ENCODE results near the gene RASGRP1. TPM values are rescaled to one million over a fixed set of nuclear protein-coding genes. Genes with fewer than 3 reads are reported as not detected.
A peak's percentile ranks its signal among the peaks of the same experiment; 100 is the strongest.

The RASGRP1 gene
- total RNA-seq, 3 donors from 2014 or later (not counting 1 experiment from before 2014, with no cell fraction given) = 65.9 to 122 (median 96.5) TPM

- intact Hi-C loops (cut with micrococcal nuclease) = no loop called here
- Histone ChIP-seq H3K27ac (ENCODE audit: low read length) (no peak overlapping the region), H3K4me1 (ENCODE audit: control insufficient read depth, insufficient read depth, low read length) (no peaks in the 10 kb centered on the region), H3K27me3 (ENCODE audit: control insufficient read depth, insufficient read depth, low read length) (no peaks in the 10 kb centered on the region), H3K9me3 (ENCODE audit: control insufficient read depth, insufficient read depth, low read length) (no peaks in the 10 kb centered on the region), H3K4me3 (ENCODE audit: low read length) (no peak overlapping the region), H3K36me3 (ENCODE audit: control insufficient read depth, insufficient read depth, low read length) (peaks cover 28% of the 10 kb centered on the region)
- Mint-ChIP-seq H3K4me1 (peaks cover 17 to 19% of the 10 kb centered on the region in 2 donors), H3K27ac (peak overlapping the region; percentile 57 to 80), H3K4me3 (no peak overlapping the region), H3K9me3 (no peaks in the 10 kb centered on the region), H3K36me3 (no peaks in the 10 kb centered on the region), H3K27me3 (ENCODE audit: low read depth in 2 of 2) (no peaks in the 10 kb centered on the region)
- no peak for TF ChIP-seq CTCF (IDR thresholded peaks at IDR 0.05)
- ATAC-seq (peak in 1 of 3 donors; percentile 38), DNase-seq (peak in 1 of 2 donors; percentile 27)
These were observed 82.0 kb downstream of the RASGRP1 start for GRCh38 chr15:38482572-38482971.

GRCh38 chr15:38481761-38482160 lies 82.9 kb downstream of the RASGRP1 start:
- TF ChIP-seq CTCF (IDR thresholded peaks at IDR 0.05) = no peak
- no peaks in the 10 kb centered on the region for H3K9me3 ChIP-seq (ENCODE audit: control insufficient read depth, insufficient read depth, low read length)
- H3K27me3 ChIP-seq (ENCODE audit: control insufficient read depth, insufficient read depth, low read length) = no peaks in the 10 kb centered on the region
- no peak overlapping the region for H3K4me3 Mint-ChIP-seq
- no peak for ATAC-seq
- H3K36me3 ChIP-seq (ENCODE audit: control insufficient read depth, insufficient read depth, low read length) = peaks cover 28% of the 10 kb centered on the region
- H3K4me1 Mint-ChIP-seq = peaks cover 17 to 19% of the 10 kb centered on the region in 2 donors
- DNase-seq = no peak
- intact Hi-C loops (cut with micrococcal nuclease) = no loop called here
- H3K4me3 ChIP-seq (ENCODE audit: low read length) = no peak overlapping the region
- H3K27me3 Mint-ChIP-seq (ENCODE audit: low read depth in 2 of 2) = no peaks in the 10 kb centered on the region
- no peak overlapping the region for H3K27ac ChIP-seq (ENCODE audit: low read length)
- no peaks in the 10 kb centered on the region for H3K9me3 Mint-ChIP-seq
- no peaks in the 10 kb centered on the region for H3K36me3 Mint-ChIP-seq
- H3K27ac Mint-ChIP-seq = peak overlapping the region; percentile 57 to 80
- WGBS (ENCODE audit: insufficient coverage) = 100% methylated on average over 3 of the region's 3 CpGs
- H3K4me1 ChIP-seq (ENCODE audit: control insufficient read depth, insufficient read depth, low read length) = no peaks in the 10 kb centered on the region

GRCh38 chr15:38481113-38481512 lies 83.5 kb downstream of the RASGRP1 start:
- Histone ChIP-seq H3K4me1 (ENCODE audit: control insufficient read depth, insufficient read depth, low read length) (no peaks in the 10 kb centered on the region), H3K27ac (ENCODE audit: low read length) (no peak overlapping the region), H3K36me3 (ENCODE audit: control insufficient read depth, insufficient read depth, low read length) (peaks cover 22% of the 10 kb centered on the region), H3K9me3 (ENCODE audit: control insufficient read depth, insufficient read depth, low read length) (no peaks in the 10 kb centered on the region), H3K27me3 (ENCODE audit: control insufficient read depth, insufficient read depth, low read length) (no peaks in the 10 kb centered on the region), H3K4me3 (ENCODE audit: low read length) (no peak overlapping the region)
- Mint-ChIP-seq H3K9me3 (no peaks in the 10 kb centered on the region), H3K36me3 (no peaks in the 10 kb centered on the region), H3K4me1 (peaks cover 17 to 19% of the 10 kb centered on the region in 2 donors), H3K4me3 (no peak overlapping the region), H3K27me3 (ENCODE audit: low read depth in 2 of 2) (no peaks in the 10 kb centered on the region), H3K27ac (peak overlapping the region; percentile 57 to 80)
- TF ChIP-seq CTCF (IDR thresholded peaks at IDR 0.05) = no peak
- WGBS (ENCODE audit: insufficient coverage) = 98% methylated on average over 5 of the region's 5 CpGs
- ATAC-seq (no peak), DNase-seq (no peak)
- intact Hi-C loops (cut with micrococcal nuclease) = no loop called here

- intact Hi-C loops (cut with micrococcal nuclease) = loop anchor here (10.0 kb wide), 3 partner anchors 45 to 1105 kb away; partner anchors contain the start of genes RASGRP1 and THBS1
- DNase-seq (no peak), ATAC-seq (no peak)
- H3K9me3 ChIP-seq (ENCODE audit: control insufficient read depth, insufficient read depth, low read length) = no peaks in the 10 kb centered on the region
- H3K9me3 Mint-ChIP-seq = no peaks in the 10 kb centered on the region
- no CpG with 5 or more reads among the region's 1 CpG for WGBS (ENCODE audit: insufficient coverage)
- no peaks in the 10 kb centered on the region for H3K4me1 ChIP-seq (ENCODE audit: control insufficient read depth, insufficient read depth, low read length)
- no peak for TF ChIP-seq CTCF (IDR thresholded peaks at IDR 0.05)
- H3K4me3 ChIP-seq (ENCODE audit: low read length) = no peak overlapping the region
- H3K27ac Mint-ChIP-seq = peak overlapping the region in 1 of 2 donors; percentile 34
- peaks cover 17 to 19% of the 10 kb centered on the region in 2 donors for H3K4me1 Mint-ChIP-seq
- peaks cover 27% of the 10 kb centered on the region for H3K36me3 ChIP-seq (ENCODE audit: control insufficient read depth, insufficient read depth, low read length)
- no peaks in the 10 kb centered on the region for H3K27me3 ChIP-seq (ENCODE audit: control insufficient read depth, insufficient read depth, low read length)
- no peak overlapping the region for H3K27ac ChIP-seq (ENCODE audit: low read length)
- H3K36me3 Mint-ChIP-seq = no peaks in the 10 kb centered on the region
- no peak overlapping the region for H3K4me3 Mint-ChIP-seq
- no peaks in the 10 kb centered on the region for H3K27me3 Mint-ChIP-seq (ENCODE audit: low read depth in 2 of 2)
These were observed 84.9 kb downstream of the RASGRP1 start for GRCh38 chr15:38479756-38480155.
